CD14-positive monocyte (primary cell): ENCODE data around the gene PPP3R1. TPM values are rescaled to one million over a fixed set of nuclear protein-coding genes. Genes with fewer than 3 reads are reported as not detected.
A peak's percentile ranks its signal among the peaks of the same experiment; 100 is the strongest.

ENCODE experiments used
- DNase-seq, 3 donors: peaks; one replicate each; pipeline ENCODE4 v3.0.0-alpha.2; 2011 to 2022
- H2AFZ ChIP-seq: 2 replicates; pipeline ENCODE4 v1.6.0; 2012; ENCODE audit warnings: mild to moderate bottlenecking, low read depth, low read length, inconsistent platforms; ENCODE audit not compliant: insufficient read depth, poor library complexity, severe bottlenecking
- H3K27ac ChIP-seq, 2 donors: 1 replicate in 1 of 2; 2 replicates in 1 of 2; pipeline ENCODE4 v1.5.1; 2012 to 2013; ENCODE audit warnings: low read length in 2 of 2, control low read depth in 1 of 2, inconsistent platforms in 1 of 2, low read depth in 1 of 2, mild to moderate bottlenecking in 1 of 2
- H3K27me3 ChIP-seq, 2 donors: one replicate each; pipeline versions ENCODE4 v1.6.0 to v1.6.1; 2011 to 2013; ENCODE audit warnings: low read length in 2 of 2; ENCODE audit not compliant: control insufficient read depth in 2 of 2, insufficient read depth in 2 of 2
- H3K36me3 ChIP-seq, 2 donors: replicated peaks in 1 of 2; 1 replicate in 1 of 2; 2 replicates in 1 of 2; pipeline versions ENCODE4 v1.5.1 to v1.6.1; 2012 to 2013; ENCODE audit warnings: low read length in 2 of 2, control low read depth in 1 of 2, inconsistent platforms in 1 of 2, mild to moderate bottlenecking in 1 of 2; ENCODE audit not compliant: insufficient read depth in 2 of 2, control insufficient read depth in 1 of 2
- H3K4me1 ChIP-seq, 2 donors: 1 replicate in 1 of 2; 2 replicates in 1 of 2; pipeline versions ENCODE4 v1.5.1 to v1.6.1; 2012 to 2013; ENCODE audit warnings: low read length in 2 of 2, control low read depth in 1 of 2, inconsistent platforms in 1 of 2, mild to moderate bottlenecking in 1 of 2, moderate library complexity in 1 of 2; ENCODE audit not compliant: insufficient read depth in 2 of 2, control insufficient read depth in 1 of 2
- H3K4me2 ChIP-seq: replicated peaks from 2 replicates; pipeline ENCODE3; 2012; ENCODE audit warnings: low read length, moderate library complexity, mild to moderate bottlenecking; ENCODE audit not compliant: poor library complexity, severe bottlenecking; ENCODE audit errors: extremely low read depth
- H3K4me3 ChIP-seq, 3 experiments: fragments of 200-600 bp in 1 of 3; sonication (generic) in 1 of 3; replicated peaks in 1 of 3; 1 replicate in 2 of 3; 2 replicates in 1 of 3; pipeline ENCODE4 v1.5.1; 2011 to 2013; ENCODE audit warnings: low read length in 3 of 3, mild to moderate bottlenecking in 3 of 3, control low read depth in 2 of 3, low read depth in 2 of 3, inconsistent platforms in 1 of 3, moderate library complexity in 1 of 3
- H3K79me2 ChIP-seq: 2 replicates; pipeline ENCODE4 v1.6.0; 2012; ENCODE audit warnings: mild to moderate bottlenecking, control low read depth, inconsistent platforms, low read length, moderate library complexity; ENCODE audit not compliant: insufficient read depth
- H3K9ac ChIP-seq: 2 replicates; pipeline ENCODE4 v1.6.0; 2017; ENCODE audit warnings: low read length, mild to moderate bottlenecking; ENCODE audit not compliant: insufficient read depth, poor library complexity, severe bottlenecking
- H3K9me3 ChIP-seq, 2 donors: replicated peaks in 1 of 2; 1 replicate in 1 of 2; 2 replicates in 1 of 2; pipeline versions ENCODE4 v1.5.1 to v1.6.1; 2012 to 2013; ENCODE audit warnings: low read length in 2 of 2, control low read depth in 1 of 2; ENCODE audit not compliant: control insufficient read depth in 1 of 2, insufficient read depth in 1 of 2
- H4K20me1 ChIP-seq: 2 replicates; pipeline ENCODE4 v1.6.0; 2012; ENCODE audit warnings: mild to moderate bottlenecking, low read length, control low read depth, moderate library complexity; ENCODE audit not compliant: insufficient read depth
- H3K27ac Mint-ChIP-seq, 7 donors: one replicate each; pipeline ENCODE4 v1.8.0; 2020; ENCODE audit warnings: mild to moderate bottlenecking in 7 of 7, mixed read lengths in 7 of 7, moderate library complexity in 6 of 7, inconsistent platforms in 2 of 7
- H3K27me3 Mint-ChIP-seq, 3 donors: one replicate each; pipeline ENCODE4 v1.8.0; 2021 to 2022; ENCODE audit warnings: low read depth in 3 of 3, mild to moderate bottlenecking in 3 of 3, mixed read lengths in 3 of 3, moderate library complexity in 3 of 3, inconsistent platforms in 1 of 3
- H3K36me3 Mint-ChIP-seq, 2 donors: one replicate each; pipeline ENCODE4 v1.8.0; 2020; ENCODE audit warnings: mixed read lengths in 2 of 2, inconsistent platforms in 1 of 2, mild to moderate bottlenecking in 1 of 2
- H3K4me1 Mint-ChIP-seq: one replicate; pipeline ENCODE4 v1.8.0; 2020; ENCODE audit warnings: mild to moderate bottlenecking, mixed read lengths
- H3K4me3 Mint-ChIP-seq, 2 donors: one replicate each; pipeline ENCODE4 v1.8.0; 2020; ENCODE audit warnings: mild to moderate bottlenecking in 2 of 2, mixed read lengths in 2 of 2, moderate library complexity in 1 of 2
- H3K9me3 Mint-ChIP-seq, 7 donors: one replicate each; pipeline ENCODE4 v1.8.0; 2020 to 2022; ENCODE audit warnings: mixed read lengths in 7 of 7, mild to moderate bottlenecking in 6 of 7, moderate library complexity in 6 of 7, inconsistent platforms in 2 of 7
- CTCF ChIP-seq: fragments of 200-600 bp; IDR thresholded peaks from one replicate; pipeline ENCODE4 v1.8.0; 2022; ENCODE audit warnings: antibody characterized with exemption, mild to moderate bottlenecking
- WGBS: methylation state at CpG from one replicate; pipeline ENCODE4 v1.1.5; 2013; ENCODE audit warnings: missing lambda C conversion rate; ENCODE audit not compliant: insufficient coverage; 5-methylcytosine and 5-hydroxymethylcytosine counted together
- intact Hi-C, 2 donors: fragments of 100-400 bp; cut with micrococcal nuclease; formaldehyde crosslinking; loops; one replicate each; pipeline versions ENCODE4 v1.15.0 to v1.15.1; 2023
- polyA plus RNA-seq, 3 donors: library from polyadenylated mRNA; depleted of rRNA in 1 of 3; unstranded in 2 of 3; stranded (reverse) in 1 of 3; fragments of 300-500 nt in 2 of 3; fragments of >200 nt in 1 of 3; fragmentation: Illumina TruSeq in 2 of 3; gene quantifications; 1 replicate in 2 of 3; 2 replicates in 1 of 3; pipeline ENCODE4 v1.2.3, GENCODE V29; 2012 to 2021

PPP3R1 gene
- polyA plus RNA-seq, 3 donors = 8.7 to 32.6 (median 10.7) TPM

- H3K9me3 ChIP-seq = no peaks in the 10 kb centered on the region
- peaks cover 17 to 35% of the 10 kb centered on the region in 2 donors for H3K36me3 ChIP-seq
- Mint-ChIP-seq H3K9me3 (no peaks in the 10 kb centered on the region), H3K4me3 (no peak overlapping the region), H3K4me1 (peaks cover 26% of the 10 kb centered on the region), H3K27me3 (no peaks in the 10 kb centered on the region), H3K27ac (peak overlapping the region in 2 of 7 donors; percentile 22 to 69), H3K36me3 (peaks cover 21 to 36% of the 10 kb centered on the region in 2 donors)
- peak overlapping the region in 1 of 2 donors; percentile 40 for H3K27ac ChIP-seq
- H4K20me1 ChIP-seq = peaks cover 93% of the 10 kb centered on the region
- no peak for TF ChIP-seq CTCF
- H3K79me2 ChIP-seq = peaks cover 74% of the 10 kb centered on the region
- no peak overlapping the region for H3K9ac ChIP-seq
- H2AFZ ChIP-seq = no peak overlapping the region
- WGBS = 100% methylated on average over 2 of the region's 5 CpGs
- no peak overlapping the region for H3K4me3 ChIP-seq
- peaks cover 0 to 7% of the 10 kb centered on the region in 2 donors for H3K4me1 ChIP-seq
- no peak for DNase-seq
- intact Hi-C loops = loop anchor here (5.0 to 10.0 kb wide), 2 partner anchors 64 to 67 kb away; no protein-coding TSS in a partner anchor
- no peak overlapping the region for H3K4me2 ChIP-seq
- H3K27me3 ChIP-seq = no peaks in the 10 kb centered on the region
These were observed 63.5 kb downstream of the PPP3R1 start for GRCh38 chr2:68188831-68189230.

GRCh38 chr2:68187329-68187728 is 65.0 kb downstream of the PPP3R1 start:
- peak overlapping the region in 1 of 7 donors; percentile 56 for H3K27ac Mint-ChIP-seq

More at GRCh38 chr2:68187329-68187728, 65.0 kb downstream of the PPP3R1 start:
- no peak for TF ChIP-seq CTCF
- Histone ChIP-seq H2AFZ (no peak overlapping the region), H3K4me3 (no peak overlapping the region), H3K79me2 (peaks cover 71% of the 10 kb centered on the region), H3K27me3 (no peaks in the 10 kb centered on the region), H4K20me1 (peaks cover 93% of the 10 kb centered on the region), H3K4me2 (no peak overlapping the region), H3K36me3 (peaks cover 22 to 50% of the 10 kb centered on the region in 2 donors), H3K9ac (no peak overlapping the region), H3K27ac (no peak overlapping the region), H3K9me3 (no peaks in the 10 kb centered on the region), H3K4me1 (peaks cover 0 to 7% of the 10 kb centered on the region in 2 donors)
- H3K4me3 Mint-ChIP-seq = no peak overlapping the region
- intact Hi-C loops = loop anchor here (5.0 to 10.0 kb wide), 2 partner anchors 63 to 65 kb away; no protein-coding TSS in a partner anchor
- WGBS = no CpG with 5 or more reads among the region's 1 CpG
- no peaks in the 10 kb centered on the region for H3K27me3 Mint-ChIP-seq
- H3K36me3 Mint-ChIP-seq = peaks cover 29 to 49% of the 10 kb centered on the region in 2 donors
- H3K9me3 Mint-ChIP-seq = no peaks in the 10 kb centered on the region
- DNase-seq = no peak
- H3K4me1 Mint-ChIP-seq = peaks cover 20% of the 10 kb centered on the region
